Activated B cell treated with CpG ODN at 0.5 μM for 24 hours (primary cell): ENCODE data around the gene CFAP410. TPM values are rescaled to one million over a fixed set of nuclear protein-coding genes. Genes with fewer than 3 reads are reported as not detected.
A peak's percentile ranks its signal among the peaks of the same experiment; 100 is the strongest.

ENCODE experiments used
- ATAC-seq: fragments of 200-7000 bp; cut with Tn5 transposase; one replicate; pipeline ENCODE4 v1.10.0; 2021; ENCODE audit warnings: low read depth, mild to moderate bottlenecking, moderate library complexity
- CTCF ChIA-PET: fragments of 350-600 bp; sonication (Branson Sonifier 250); formaldehyde crosslinking; loops from one replicate; lab custom pipeline; 2021; ENCODE audit warnings: antibody characterized with exemption; lab: Charles Lee
- POLR2A ChIA-PET: fragments of 350-600 bp; sonication (Branson Sonifier 250); formaldehyde crosslinking; loops from one replicate; lab custom pipeline; 2021; ENCODE audit warnings: antibody characterized with exemption; lab: Charles Lee
- DNase-seq: peaks from one replicate; pipeline ENCODE4 v3.0.0; 2022
- H3K27ac Mint-ChIP-seq: one replicate; pipeline ENCODE4 v1.8.0; 2020; ENCODE audit warnings: mixed read lengths
- H3K27me3 Mint-ChIP-seq: one replicate; pipeline ENCODE4 v1.8.0; 2021; ENCODE audit warnings: mixed read lengths
- H3K36me3 Mint-ChIP-seq: one replicate; pipeline ENCODE4 v1.8.0; 2021; ENCODE audit warnings: low read depth, mixed read lengths
- H3K4me1 Mint-ChIP-seq: one replicate; pipeline ENCODE4 v1.8.0; 2021; ENCODE audit warnings: mixed read lengths
- H3K4me3 Mint-ChIP-seq: one replicate; pipeline ENCODE4 v1.8.0; 2020; ENCODE audit warnings: mild to moderate bottlenecking, mixed read lengths
- H3K9me3 Mint-ChIP-seq: one replicate; pipeline ENCODE4 v1.8.0; 2020; ENCODE audit warnings: mixed read lengths
- intact Hi-C: fragments of 100-400 bp; cut with micrococcal nuclease; formaldehyde crosslinking; loops from one replicate; pipeline ENCODE4 v1.15.1; 2024
- total RNA-seq: library from RNA; stranded (reverse); gene quantifications from 2 replicates; pipeline ENCODE4 v1.2.3, GENCODE V29; 2022
- TF ChIP-seq, protein P1 (sequence below): fragments of 200-600 bp; IDR thresholded peaks from one replicate; pipeline ENCODE4 v1.8.0; 2022; ENCODE audit warnings: antibody characterized with exemption, mild to moderate bottlenecking

CFAP410 gene
- total RNA-seq, 1 donor from 2014 or later: 62.3 TPM

DNA sequence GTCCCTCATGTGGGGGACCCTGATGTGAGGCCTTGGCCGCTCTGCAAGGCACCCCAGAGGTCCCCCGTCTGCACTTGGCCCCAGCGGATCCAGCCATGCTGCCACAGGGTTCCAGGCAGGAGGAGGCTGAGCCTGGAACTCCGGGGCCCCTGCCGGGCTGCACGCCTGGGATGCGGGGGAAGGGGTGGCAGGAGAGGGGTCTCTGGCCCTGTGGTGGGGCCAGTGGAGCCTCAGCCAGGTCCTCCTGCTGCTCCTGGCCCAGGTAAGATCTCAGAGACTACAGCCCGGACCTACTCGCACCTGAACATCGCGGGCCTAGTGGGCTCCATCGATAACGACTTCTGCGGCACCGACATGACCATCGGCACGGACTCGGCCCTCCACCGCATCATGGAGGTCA lies 26.5 kb downstream of the CFAP410 start:
- Mint-ChIP-seq H3K9me3 (no peaks in the 10 kb centered on the region), H3K36me3 (peaks cover 56% of the 10 kb centered on the region), H3K4me3 (no peak overlapping the region), H3K27ac (no peak overlapping the region), H3K27me3 (no peaks in the 10 kb centered on the region), H3K4me1 (peaks cover 3% of the 10 kb centered on the region)
- ChIA-PET POLR2A (no interaction called here), CTCF (no interaction called here)
- TF ChIP-seq, protein P1, sequence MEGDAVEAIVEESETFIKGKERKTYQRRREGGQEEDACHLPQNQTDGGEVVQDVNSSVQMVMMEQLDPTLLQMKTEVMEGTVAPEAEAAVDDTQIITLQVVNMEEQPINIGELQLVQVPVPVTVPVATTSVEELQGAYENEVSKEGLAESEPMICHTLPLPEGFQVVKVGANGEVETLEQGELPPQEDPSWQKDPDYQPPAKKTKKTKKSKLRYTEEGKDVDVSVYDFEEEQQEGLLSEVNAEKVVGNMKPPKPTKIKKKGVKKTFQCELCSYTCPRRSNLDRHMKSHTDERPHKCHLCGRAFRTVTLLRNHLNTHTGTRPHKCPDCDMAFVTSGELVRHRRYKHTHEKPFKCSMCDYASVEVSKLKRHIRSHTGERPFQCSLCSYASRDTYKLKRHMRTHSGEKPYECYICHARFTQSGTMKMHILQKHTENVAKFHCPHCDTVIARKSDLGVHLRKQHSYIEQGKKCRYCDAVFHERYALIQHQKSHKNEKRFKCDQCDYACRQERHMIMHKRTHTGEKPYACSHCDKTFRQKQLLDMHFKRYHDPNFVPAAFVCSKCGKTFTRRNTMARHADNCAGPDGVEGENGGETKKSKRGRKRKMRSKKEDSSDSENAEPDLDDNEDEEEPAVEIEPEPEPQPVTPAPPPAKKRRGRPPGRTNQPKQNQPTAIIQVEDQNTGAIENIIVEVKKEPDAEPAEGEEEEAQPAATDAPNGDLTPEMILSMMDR: no peak
- DNase-seq: no peak
- intact Hi-C loops: no loop called here
- ATAC-seq: no peak

DNA sequence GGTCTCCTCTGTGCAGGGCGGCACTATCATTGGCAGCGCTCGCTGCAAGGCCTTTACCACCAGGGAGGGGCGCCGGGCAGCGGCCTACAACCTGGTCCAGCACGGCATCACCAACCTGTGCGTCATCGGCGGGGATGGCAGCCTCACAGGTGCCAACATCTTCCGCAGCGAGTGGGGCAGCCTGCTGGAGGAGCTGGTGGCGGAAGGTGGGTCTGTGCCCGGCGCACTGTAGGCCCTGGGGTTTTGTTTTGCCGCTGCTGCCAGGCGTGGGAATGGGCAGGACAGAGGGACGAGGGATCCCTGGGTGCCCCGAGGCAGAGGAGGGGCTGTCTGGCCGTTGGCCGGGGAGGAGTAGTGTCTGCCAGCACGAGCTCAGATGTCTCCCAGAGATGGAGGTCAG lies 27.1 kb downstream of the CFAP410 start:
- POLR2A ChIA-PET: no interaction called here
- no peaks in the 10 kb centered on the region for H3K9me3 Mint-ChIP-seq
- H3K27ac Mint-ChIP-seq: no peak overlapping the region

DNA sequence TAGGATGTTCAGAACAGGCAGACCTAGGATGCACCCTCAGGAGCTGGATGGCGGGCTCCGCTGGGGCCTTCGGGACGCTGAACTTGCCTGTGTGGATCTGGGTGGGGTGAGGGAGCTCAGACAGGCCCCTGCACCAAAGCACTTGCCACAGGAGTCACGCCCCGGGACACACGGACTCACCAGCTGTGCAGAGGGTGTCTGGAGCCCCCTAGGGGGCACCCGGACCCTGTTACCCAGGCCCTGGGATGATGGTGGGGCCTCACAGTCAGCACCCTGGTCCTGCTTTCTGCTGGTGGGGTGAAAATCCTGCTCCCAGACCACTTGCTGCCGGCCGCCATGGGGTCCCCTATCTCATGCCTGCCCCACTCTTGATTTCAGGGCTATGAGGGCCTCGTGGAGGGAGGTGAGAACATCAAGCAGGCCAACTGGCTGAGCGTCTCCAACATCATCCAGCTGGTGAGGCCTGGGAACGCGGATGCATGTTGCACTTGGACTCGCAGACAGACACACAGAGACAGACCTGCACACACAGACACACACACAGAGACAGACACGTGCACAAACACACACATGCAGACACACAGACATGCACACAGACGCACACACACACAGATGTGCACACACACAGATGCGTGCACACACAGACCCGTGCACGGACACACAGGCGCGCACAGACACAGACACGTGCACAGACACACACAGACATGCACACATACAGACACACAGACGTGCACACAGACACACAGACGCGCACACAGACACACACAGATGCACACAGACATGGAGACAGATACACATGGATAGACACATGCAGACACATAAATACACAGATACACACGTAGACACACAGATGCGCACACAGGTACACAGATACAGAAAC lies 28.3 kb downstream of the CFAP410 start:
- Mint-ChIP-seq H3K9me3 (no peaks in the 10 kb centered on the region), H3K36me3 (peaks cover 56% of the 10 kb centered on the region), H3K4me3 (no peak overlapping the region), H3K27ac (no peak overlapping the region), H3K4me1 (peaks cover 3% of the 10 kb centered on the region), H3K27me3 (no peaks in the 10 kb centered on the region)
- ChIA-PET CTCF (interaction anchor here (0.6 kb wide), 1 partner anchor 82 kb away, joined by 3 read pairs; no protein-coding TSS in a partner anchor), POLR2A (interaction anchor here (1.5 kb wide), 1 partner anchor 10 kb away, joined by 3 read pairs; no protein-coding TSS in a partner anchor)
- DNase-seq (no peak), ATAC-seq (peak; percentile 49)
- TF ChIP-seq, protein P1: no peak
- intact Hi-C loops: no loop called here

More for the DNA sequence above, 27.1 kb downstream of the CFAP410 start:
- CTCF ChIA-PET: no interaction called here
- ATAC-seq (no peak), DNase-seq (no peak)
- Mint-ChIP-seq H3K4me1 (peaks cover 3% of the 10 kb centered on the region), H3K4me3 (no peak overlapping the region), H3K36me3 (peaks cover 60% of the 10 kb centered on the region), H3K27me3 (no peaks in the 10 kb centered on the region)
- intact Hi-C loops: no loop called here
- TF ChIP-seq, protein P1: no peak

DNA sequence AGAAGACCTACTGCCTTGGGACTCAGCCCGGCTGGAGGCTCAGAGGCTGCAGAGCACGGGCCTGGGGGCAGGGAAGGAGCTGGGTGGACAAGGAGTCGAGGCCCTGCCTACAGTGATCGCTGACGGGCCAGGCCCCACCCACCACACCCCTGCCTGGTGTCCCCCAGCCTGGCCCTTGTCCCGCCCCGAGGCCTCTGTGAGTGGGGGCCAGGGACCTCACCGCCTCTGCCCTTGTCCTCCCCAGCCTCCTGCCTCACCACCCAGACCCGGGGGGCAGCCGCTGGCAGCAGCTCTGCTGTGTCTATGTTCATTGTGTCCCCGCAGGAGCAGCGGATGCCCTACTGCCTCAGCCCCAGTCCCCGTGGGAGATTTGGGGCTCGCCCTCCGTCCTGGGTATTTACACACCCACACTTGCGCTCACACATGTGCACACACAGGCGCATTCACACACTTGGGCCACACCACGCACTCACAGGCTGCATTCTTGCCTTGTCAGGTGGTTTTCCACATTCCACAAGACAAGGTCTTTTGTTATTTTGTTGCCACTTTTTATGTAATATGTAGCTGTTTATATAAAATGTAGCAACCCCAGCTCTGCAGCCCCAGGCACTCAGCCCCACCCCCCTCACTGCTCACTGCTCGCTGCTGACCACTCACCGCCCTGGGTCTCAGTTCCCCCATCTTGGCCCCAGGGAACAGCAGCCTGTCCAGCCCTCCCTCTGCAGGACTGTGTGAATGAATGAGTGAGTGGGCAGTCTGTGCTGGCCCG lies 32.1 kb downstream of the CFAP410 start:
- H3K27me3 Mint-ChIP-seq: no peaks in the 10 kb centered on the region
- ChIA-PET POLR2A (no interaction called here), CTCF (no interaction called here)
- H3K27ac Mint-ChIP-seq: no peak overlapping the region
- H3K36me3 Mint-ChIP-seq: peaks cover 41% of the 10 kb centered on the region
- peaks cover 29% of the 10 kb centered on the region for H3K4me1 Mint-ChIP-seq
- DNase-seq (no peak), ATAC-seq (no peak)
- intact Hi-C loops: loop anchor here (10.0 kb wide), 2 partner anchors 148 to 492 kb away; partner anchors contain the start of gene LRRC3
- no peak overlapping the region for H3K4me3 Mint-ChIP-seq
- TF ChIP-seq, protein P1: no peak
- no peaks in the 10 kb centered on the region for H3K9me3 Mint-ChIP-seq

DNA sequence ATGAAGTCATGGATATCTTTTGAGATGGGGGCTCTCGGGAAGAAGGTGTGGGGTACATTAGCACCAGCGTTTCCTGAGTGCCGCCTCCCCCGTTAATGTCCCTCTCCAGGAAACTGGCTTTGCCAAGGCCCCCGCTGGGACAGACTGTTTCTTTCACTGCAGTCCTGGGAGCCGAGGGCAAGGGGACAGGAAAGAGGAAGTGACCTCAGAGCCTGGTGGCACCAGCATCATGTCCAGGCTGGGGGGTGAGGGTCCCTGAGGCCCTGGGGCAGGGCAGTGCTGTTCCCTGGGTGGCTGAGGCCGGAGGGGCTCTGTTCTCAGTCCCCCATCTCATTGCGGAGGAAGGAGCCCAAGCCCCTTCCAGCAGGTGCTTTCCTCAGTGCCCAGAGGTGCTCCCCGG lies 33.5 kb downstream of the CFAP410 start:
- CTCF ChIA-PET: no interaction called here
- Mint-ChIP-seq H3K4me1 (peaks cover 43% of the 10 kb centered on the region), H3K9me3 (no peaks in the 10 kb centered on the region), H3K4me3 (no peak overlapping the region), H3K27ac (no peak overlapping the region), H3K27me3 (no peaks in the 10 kb centered on the region), H3K36me3 (peaks cover 27% of the 10 kb centered on the region)
- POLR2A ChIA-PET: no interaction called here
- TF ChIP-seq, protein P1: no peak
- intact Hi-C loops: loop anchor here (10.0 kb wide), 2 partner anchors 149 to 491 kb away; partner anchors contain the start of gene LRRC3
- ATAC-seq: no peak
- no peak for DNase-seq
